ENCODE data around the gene NSMCE1.
A peak's percentile ranks its signal among the peaks of the same experiment; 100 is the strongest.
"Not testable (repeated sequence)": the region's sequence is repeated elsewhere in the genome, so short reads cannot be mapped to it uniquely, and the experiment has no call there.

Gene NSMCE1

GRCh38 chr16:27267037-27267677 lies 1.4 kb downstream of the NSMCE1 start:
- no peak overlapping the region for H3K4me3 ChIP-seq (ENCODE audit: low read length)
- no peak for DNase-seq (ENCODE audit: low read depth)
- no peak for TF ChIP-seq CTCF (conservative IDR thresholded peaks at IDR 0.05; ENCODE audit: low read depth, low read length)

GRCh38 chr16:27265982-27266381 lies 2.6 kb downstream of the NSMCE1 start:
- no peak for DNase-seq (ENCODE audit: low read depth)
- no peak overlapping the region for H3K4me3 ChIP-seq (ENCODE audit: low read length)
- TF ChIP-seq CTCF (conservative IDR thresholded peaks at IDR 0.05; ENCODE audit: low read depth, low read length) = no peak

DNA sequence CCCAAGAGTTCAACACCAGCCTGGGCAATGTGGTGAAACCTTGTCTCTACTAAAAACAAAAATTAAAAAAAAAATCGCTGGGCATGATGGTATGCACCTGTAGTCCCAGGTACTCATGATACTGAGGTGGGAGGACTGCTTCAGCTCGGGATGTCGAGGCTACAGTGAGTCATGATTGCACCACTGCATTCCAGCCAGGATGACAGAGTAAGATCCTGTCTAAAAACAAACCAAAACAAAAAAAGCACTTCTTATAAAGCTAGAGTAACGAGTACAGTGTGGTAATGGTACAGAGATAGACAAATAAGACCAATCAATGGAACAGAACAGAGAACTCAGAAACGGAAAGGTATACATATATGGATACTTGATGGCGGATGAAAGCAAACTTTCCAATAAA lies 4.4 kb downstream of the NSMCE1 start:
- TF ChIP-seq CTCF (conservative IDR thresholded peaks at IDR 0.05; ENCODE audit: low read depth, low read length) = no peak

GRCh38 chr16:27262904-27263423 lies 5.6 kb downstream of the NSMCE1 start:
- not testable (repeated sequence) for DNase-seq (ENCODE audit: low read depth); H3K4me3 ChIP-seq (ENCODE audit: low read length)

More for the DNA sequence above, 4.4 kb downstream of the NSMCE1 start:
- H3K4me3 ChIP-seq (ENCODE audit: low read length) = no peak overlapping the region
- peak; percentile 15 for DNase-seq (ENCODE audit: low read depth)

DNA sequence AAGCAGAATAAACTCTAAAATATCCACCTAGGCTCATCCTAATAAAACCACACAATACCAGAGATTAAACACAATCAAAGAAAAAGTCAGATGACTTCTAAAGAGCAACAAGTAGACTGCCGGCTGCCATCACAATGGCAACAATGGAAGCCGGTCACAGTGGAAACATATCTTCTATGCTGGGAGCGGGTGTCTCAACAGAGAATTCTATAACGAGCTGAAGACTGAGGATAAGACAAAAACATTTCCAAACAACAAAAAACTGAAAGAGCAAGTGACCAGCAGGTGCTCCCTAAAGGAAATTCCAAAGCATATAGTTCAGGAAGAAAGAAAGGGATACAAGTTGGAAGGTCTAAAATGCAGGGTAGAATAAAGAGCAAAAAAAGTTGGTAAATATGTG lies 8.9 kb downstream of the NSMCE1 start:
- no peak overlapping the region for H3K4me3 ChIP-seq (ENCODE audit: low read length)
- DNase-seq (ENCODE audit: low read depth) = no peak
- TF ChIP-seq CTCF (conservative IDR thresholded peaks at IDR 0.05; ENCODE audit: low read depth, low read length) = no peak

GRCh38 chr16:27258241-27258734 lies 10.3 kb downstream of the NSMCE1 start:
- H3K4me3 ChIP-seq (ENCODE audit: low read length) = no peak overlapping the region
- DNase-seq (ENCODE audit: low read depth) = no peak
- no peak for TF ChIP-seq CTCF (conservative IDR thresholded peaks at IDR 0.05; ENCODE audit: low read depth, low read length)

- no peak for TF ChIP-seq CTCF (conservative IDR thresholded peaks at IDR 0.05; ENCODE audit: low read depth, low read length)
- DNase-seq (ENCODE audit: low read depth) = no peak
- H3K4me3 ChIP-seq (ENCODE audit: low read length) = no peak overlapping the region
These were observed 11.3 kb downstream of the NSMCE1 start for GRCh38 chr16:27257271-27257670.

All from retinal pigment epithelial cell (primary cell).